Endothelial cell of umbilical vein (primary cell): Measurements from ENCODE around the gene CARMIL1. TPM values are rescaled to one million over a fixed set of nuclear protein-coding genes. Genes with fewer than 3 reads are reported as not detected.

Experiments used
- BruUV-seq: library from RNA; stranded (reverse); fragments of 400-500 nt; replicated peaks from 2 replicates; lab custom pipeline; 2021; lab: Mats Ljungman, UMichigan
- CTCF ChIA-PET: fragments of 300-600, 350-600 bp; sonication (Branson Sonifier 250); formaldehyde crosslinking; loops from one replicate; lab custom pipeline; 2021; ENCODE audit warnings: antibody characterized with exemption, inconsistent platforms; lab: Charles Lee
- POLR2A ChIA-PET: fragments of 300-600, 350-600 bp; sonication (Branson Sonifier 250); formaldehyde crosslinking; loops from one replicate; lab custom pipeline; 2021; ENCODE audit warnings: antibody characterized with exemption, inconsistent platforms; lab: Charles Lee
- DNase-seq: peaks from one replicate; pipeline ENCODE4 v3.0.0-alpha.2; 2011; ENCODE audit warnings: low read depth, low spot score
- FAIRE-seq: peaks from 2 replicates; lab custom pipeline; 2011; peaks lifted over from hg19 to GRCh38; lab: Jason Lieb, UNC
- H2AFZ ChIP-seq: 2 replicates; pipeline ENCODE4 v1.6.0; 2012; ENCODE audit warnings: low read depth, low read length, control low read depth, inconsistent platforms
- H3K27ac ChIP-seq: 2 replicates; pipeline ENCODE4 v1.5.1; 2011; ENCODE audit warnings: low read depth, mild to moderate bottlenecking, control low read depth, low read length, moderate library complexity; ENCODE audit not compliant: insufficient read depth
- H3K27me3 ChIP-seq, 2 experiments: 2 replicates each; pipeline versions ENCODE4 v1.6.0 to v1.6.1; 2011; ENCODE audit warnings: low read length in 2 of 2, mixed read lengths in 1 of 2; ENCODE audit not compliant: control insufficient read depth in 2 of 2, insufficient read depth in 2 of 2
- H3K36me3 ChIP-seq, 2 experiments: 2 replicates in 1 of 2; 3 replicates in 1 of 2; pipeline ENCODE4 v1.5.1; 2011; ENCODE audit warnings: low read length in 2 of 2, mild to moderate bottlenecking in 1 of 2, moderate library complexity in 1 of 2; ENCODE audit not compliant: control insufficient read depth in 2 of 2, insufficient read depth in 2 of 2; ENCODE audit errors: extremely low read depth in 1 of 2
- H3K4me1 ChIP-seq: 3 replicates; pipeline ENCODE4 v1.5.1; 2011; ENCODE audit warnings: mild to moderate bottlenecking, low read length; ENCODE audit not compliant: control insufficient read depth, insufficient read depth; ENCODE audit errors: extremely low read depth
- H3K4me2 ChIP-seq: 2 replicates; pipeline ENCODE4 v1.6.1; 2011; ENCODE audit warnings: low read length, control low read depth, mixed read lengths; ENCODE audit not compliant: insufficient read depth
- H3K4me3 ChIP-seq, 3 experiments: fragments of 200-600 bp in 1 of 3; sonication (generic), shearing (Covaris generic) in 1 of 3; replicated peaks in 1 of 3; 2 replicates each; pipeline ENCODE4 v1.5.1; 2011 to 2016; ENCODE audit warnings: control low read depth in 3 of 3, low read length in 3 of 3, mild to moderate bottlenecking in 2 of 3, inconsistent platforms in 1 of 3, low read depth in 1 of 3, moderate library complexity in 1 of 3; ENCODE audit not compliant: insufficient read depth in 1 of 3
- H3K79me2 ChIP-seq: 2 replicates; pipeline ENCODE4 v1.6.0; 2012; ENCODE audit warnings: low read length, inconsistent platforms; ENCODE audit not compliant: control insufficient read depth, insufficient read depth
- H3K9ac ChIP-seq: replicated peaks from 2 replicates; pipeline ENCODE3; 2011; ENCODE audit warnings: low read length, control low read depth; ENCODE audit not compliant: insufficient read depth; ENCODE audit errors: extremely low read depth
- H3K9me1 ChIP-seq: replicated peaks from 3 replicates; pipeline ENCODE4 v1.6.0; 2011; ENCODE audit warnings: mild to moderate bottlenecking, low read length; ENCODE audit not compliant: control insufficient read depth, insufficient read depth; ENCODE audit errors: extremely low read depth
- H3K9me3 ChIP-seq: replicated peaks from 2 replicates; pipeline ENCODE4 v1.5.1; 2012; ENCODE audit warnings: low read length, inconsistent platforms; ENCODE audit not compliant: control insufficient read depth, insufficient read depth
- H4K20me1 ChIP-seq: replicated peaks from 2 replicates; pipeline ENCODE3; 2011; ENCODE audit warnings: mild to moderate bottlenecking, low read length; ENCODE audit not compliant: control insufficient read depth, insufficient read depth; ENCODE audit errors: extremely low read depth
- EZH2 ChIP-seq: IDR thresholded peaks from 2 replicates; pipeline ENCODE4 v1.6.1; 2012; ENCODE audit warnings: borderline replicate concordance, low read depth, mild to moderate bottlenecking, moderate library complexity, low read length, inconsistent platforms; ENCODE audit not compliant: severe bottlenecking
- FOS ChIP-seq: IDR thresholded peaks from 2 replicates; pipeline ENCODE4 v1.6.1; 2011; ENCODE audit warnings: mild to moderate bottlenecking, low read length, moderate library complexity, borderline replicate concordance; ENCODE audit not compliant: insufficient read depth
- GATA2 ChIP-seq: IDR thresholded peaks from 2 replicates; pipeline ENCODE4 v1.7.0; 2011; ENCODE audit warnings: low read depth, mild to moderate bottlenecking, moderate library complexity, mixed read lengths, low read length; ENCODE audit not compliant: insufficient read length, insufficient read depth
- JUN ChIP-seq: IDR thresholded peaks from 2 replicates; pipeline ENCODE4 v1.6.1; 2011; ENCODE audit warnings: borderline replicate concordance, low read depth; ENCODE audit not compliant: insufficient read length, insufficient read depth
- MYC ChIP-seq: IDR thresholded peaks from one replicate; pipeline ENCODE4 v1.6.1; 2011; ENCODE audit warnings: mild to moderate bottlenecking, low read depth, low read length
- POLR2A ChIP-seq: IDR thresholded peaks from 2 replicates; pipeline ENCODE4 v1.6.1; 2012; ENCODE audit warnings: low read depth, mild to moderate bottlenecking, control low read depth, low read length
- POLR2AphosphoS5 ChIP-seq: IDR thresholded peaks from 2 replicates; pipeline ENCODE4 v1.6.1; 2012; ENCODE audit warnings: low read depth, mild to moderate bottlenecking, control low read depth, low read length, moderate library complexity; ENCODE audit not compliant: insufficient read depth
- dilution Hi-C: fragments of 300-500 bp; cut with MboI; formaldehyde crosslinking; loops from one replicate; pipeline ENCODE4 v1.15.0; 2019; ENCODE audit warnings: low sequenced_read_pairs; ENCODE audit not compliant: extremely low pct_ligation_motif_present
- intact Hi-C: fragments of 100-400 bp; cut with micrococcal nuclease; formaldehyde crosslinking; loops from one replicate; pipeline ENCODE4 v1.10.0; 2022
- polyA plus RNA-seq, 4 experiments: library from polyadenylated mRNA; depleted of rRNA in 3 of 4; stranded (reverse) in 3 of 4; unstranded in 1 of 4; fragments of >200 nt; gene quantifications; 2 replicates each; pipeline versions ENCODE4 v1.2.1 to v1.2.3, GENCODE V29; 2011 to 2012; ENCODE audit warnings: missing spikeins in 1 of 4
- total RNA-seq: library from RNA; stranded (reverse); gene quantifications from 2 replicates; pipeline ENCODE4 v1.2.3, GENCODE V29; 2021
- TF ChIP-seq, protein P1 (sequence below), 2 donors: IDR thresholded peaks; 1 replicate in 1 of 2; 2 replicates in 1 of 2; pipeline ENCODE4 v1.5.1; 2011; ENCODE audit warnings: low read length in 2 of 2, mild to moderate bottlenecking in 2 of 2, moderate library complexity in 2 of 2, control low read depth in 1 of 2, inconsistent platforms in 1 of 2, low read depth in 1 of 2; ENCODE audit not compliant: insufficient read depth in 1 of 2; ENCODE audit errors: extremely low read depth in 1 of 2
- TF ChIP-seq, protein P2 (sequence below): IDR thresholded peaks from 2 replicates; pipeline ENCODE4 v1.6.1; 2011; ENCODE audit not compliant: insufficient read depth, insufficient read length

The CARMIL1 gene
- total and polyA plus RNA-seq, 2 donors (not counting 3 experiments of a cell fraction or from before 2014, with no cell fraction given): 1.3 to 8.7 TPM

DNA sequence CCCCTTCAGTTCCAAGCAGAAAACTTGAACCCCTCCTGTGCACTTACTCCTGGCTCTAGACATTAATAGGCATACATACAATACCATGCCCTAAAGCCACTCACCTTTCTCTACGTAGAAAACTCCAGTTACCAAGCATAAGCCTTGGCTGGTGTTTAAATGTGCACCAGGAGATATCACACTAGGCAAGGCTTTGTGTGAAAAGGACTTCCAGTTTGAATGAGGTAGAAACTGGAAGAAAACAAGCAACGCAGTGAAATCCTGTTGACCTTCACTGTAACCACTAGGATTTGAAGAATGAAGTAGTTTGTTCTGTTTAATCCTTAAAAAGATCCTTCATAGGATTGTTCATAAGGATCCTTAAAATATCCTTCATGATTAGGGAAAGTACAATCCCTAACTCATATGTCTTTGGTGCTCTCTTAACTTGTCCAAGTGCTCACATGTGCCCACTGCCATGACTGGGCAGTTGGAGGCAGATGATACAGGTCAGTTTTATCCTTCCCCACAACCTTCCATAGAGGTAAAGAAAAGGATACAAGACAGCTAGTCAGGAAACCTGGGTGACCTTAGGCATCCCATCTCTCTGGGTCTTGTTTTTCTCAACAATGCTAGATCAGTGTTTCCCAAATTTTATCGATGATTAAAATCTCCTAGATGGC is 363.6 kb downstream of the CARMIL1 start:
- Histone ChIP-seq H3K4me2 (no peak overlapping the region), H3K9me3 (no peaks in the 10 kb centered on the region), H3K27me3 (peaks cover 0 to 2% of the 10 kb centered on the region in 2 experiments), H3K36me3 (no peaks in the 10 kb centered on the region), H3K4me3 (no peak overlapping the region), H3K27ac (no peak overlapping the region), H4K20me1 (no peaks in the 10 kb centered on the region), H2AFZ (no peak overlapping the region), H3K9me1 (no peaks in the 10 kb centered on the region), H3K79me2 (no peaks in the 10 kb centered on the region), H3K9ac (no peak overlapping the region), H3K4me1 (no peaks in the 10 kb centered on the region)
- BruUV-seq: no TSS peak
- dilution Hi-C loops: no loop called here
- no peak for FAIRE-seq
- TF ChIP-seq POLR2AphosphoS5 (no peak), JUN (no peak), POLR2A (no peak), MYC (no peak), EZH2 (no peak), GATA2 (no peak), FOS (no peak)
- TF ChIP-seq, protein P1, sequence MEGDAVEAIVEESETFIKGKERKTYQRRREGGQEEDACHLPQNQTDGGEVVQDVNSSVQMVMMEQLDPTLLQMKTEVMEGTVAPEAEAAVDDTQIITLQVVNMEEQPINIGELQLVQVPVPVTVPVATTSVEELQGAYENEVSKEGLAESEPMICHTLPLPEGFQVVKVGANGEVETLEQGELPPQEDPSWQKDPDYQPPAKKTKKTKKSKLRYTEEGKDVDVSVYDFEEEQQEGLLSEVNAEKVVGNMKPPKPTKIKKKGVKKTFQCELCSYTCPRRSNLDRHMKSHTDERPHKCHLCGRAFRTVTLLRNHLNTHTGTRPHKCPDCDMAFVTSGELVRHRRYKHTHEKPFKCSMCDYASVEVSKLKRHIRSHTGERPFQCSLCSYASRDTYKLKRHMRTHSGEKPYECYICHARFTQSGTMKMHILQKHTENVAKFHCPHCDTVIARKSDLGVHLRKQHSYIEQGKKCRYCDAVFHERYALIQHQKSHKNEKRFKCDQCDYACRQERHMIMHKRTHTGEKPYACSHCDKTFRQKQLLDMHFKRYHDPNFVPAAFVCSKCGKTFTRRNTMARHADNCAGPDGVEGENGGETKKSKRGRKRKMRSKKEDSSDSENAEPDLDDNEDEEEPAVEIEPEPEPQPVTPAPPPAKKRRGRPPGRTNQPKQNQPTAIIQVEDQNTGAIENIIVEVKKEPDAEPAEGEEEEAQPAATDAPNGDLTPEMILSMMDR (IDR thresholded peaks at IDR 0.05; ENCODE audit: extremely low read depth in 1 of 2, insufficient read depth in 1 of 2, low read depth in 1 of 2, low read length in 2 of 2): no peak
- TF ChIP-seq, protein P2, sequence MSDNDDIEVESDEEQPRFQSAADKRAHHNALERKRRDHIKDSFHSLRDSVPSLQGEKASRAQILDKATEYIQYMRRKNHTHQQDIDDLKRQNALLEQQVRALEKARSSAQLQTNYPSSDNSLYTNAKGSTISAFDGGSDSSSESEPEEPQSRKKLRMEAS: no peak
- ChIA-PET CTCF (no interaction called here), POLR2A (no interaction called here)
- intact Hi-C loops: no loop called here
- no peak for DNase-seq
